Right renal cortex interstitium (tissue), 3 donors: Measurements from ENCODE around the gene RNF215. TPM values are rescaled to one million over a fixed set of nuclear protein-coding genes. Genes with fewer than 3 reads are reported as not detected.
A peak's percentile ranks its signal among the peaks of the same experiment; 100 is the strongest.
"Not testable (repeated sequence)": the region's sequence is repeated elsewhere in the genome, so short reads cannot be mapped to it uniquely, and the experiment has no call there.

Source experiments
- DNase-seq, 3 donors: peaks; one replicate each; pipeline ENCODE4 v3.0.0-alpha.2; 2013; ENCODE audit warnings: low read depth in 3 of 3, low spot score in 2 of 3
- polyA plus RNA-seq, 3 donors: library from polyadenylated mRNA; unstranded; fragments of 120-200 nt; gene quantifications; one replicate each; pipeline ENCODE4 v1.2.1, GENCODE V29; 2013; ENCODE audit not compliant: insufficient read length in 3 of 3

Gene RNF215
- polyA plus RNA-seq, 3 donors = 17.2 to 20.5 (median 19.1) TPM

GRCh38 chr22:30365891-30366290 is 21.3 kb downstream of the RNF215 start:
- DNase-seq = no peak

GRCh38 chr22:30362651-30363281 is 24.4 kb downstream of the RNF215 start:
- no peak for DNase-seq

DNA sequence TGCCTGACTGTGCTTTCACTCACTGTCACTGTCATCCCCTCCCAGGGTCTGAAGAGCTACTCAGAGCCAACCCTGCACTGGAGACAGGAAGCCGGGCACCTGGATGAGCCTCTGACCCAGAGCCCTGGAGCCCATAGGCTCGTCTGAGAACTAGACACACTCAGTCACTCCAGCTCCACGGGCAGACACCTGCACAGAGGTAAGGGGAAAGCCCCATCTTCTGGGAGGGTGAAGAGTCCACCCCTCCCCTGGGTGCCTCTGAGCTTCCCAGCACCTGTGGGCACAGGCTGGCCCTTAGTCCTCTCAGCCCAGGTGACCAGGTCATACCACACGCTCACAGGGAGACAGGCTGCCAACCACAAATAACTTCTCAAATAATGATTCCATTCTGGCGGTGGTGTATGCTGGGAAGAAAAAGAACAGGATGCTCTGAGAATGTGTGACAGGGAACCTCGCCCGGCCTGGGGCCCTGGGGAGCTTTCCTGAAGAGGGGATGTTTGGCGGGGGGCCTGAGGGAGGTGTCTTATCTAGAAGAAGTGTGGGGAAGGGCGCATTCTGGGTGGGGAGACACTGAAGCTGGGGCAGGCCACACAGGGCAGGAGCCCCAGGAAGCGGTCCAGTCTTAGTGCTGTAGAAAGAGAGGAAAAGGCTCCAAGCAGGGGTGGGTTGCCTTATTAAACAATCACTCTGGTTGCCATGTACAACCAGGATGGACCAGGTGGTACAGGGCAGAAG is 25.1 kb downstream of the RNF215 start:
- DNase-seq = no peak

GRCh38 chr22:30358541-30358940 is 28.7 kb downstream of the RNF215 start:
- DNase-seq = no peak

DNA sequence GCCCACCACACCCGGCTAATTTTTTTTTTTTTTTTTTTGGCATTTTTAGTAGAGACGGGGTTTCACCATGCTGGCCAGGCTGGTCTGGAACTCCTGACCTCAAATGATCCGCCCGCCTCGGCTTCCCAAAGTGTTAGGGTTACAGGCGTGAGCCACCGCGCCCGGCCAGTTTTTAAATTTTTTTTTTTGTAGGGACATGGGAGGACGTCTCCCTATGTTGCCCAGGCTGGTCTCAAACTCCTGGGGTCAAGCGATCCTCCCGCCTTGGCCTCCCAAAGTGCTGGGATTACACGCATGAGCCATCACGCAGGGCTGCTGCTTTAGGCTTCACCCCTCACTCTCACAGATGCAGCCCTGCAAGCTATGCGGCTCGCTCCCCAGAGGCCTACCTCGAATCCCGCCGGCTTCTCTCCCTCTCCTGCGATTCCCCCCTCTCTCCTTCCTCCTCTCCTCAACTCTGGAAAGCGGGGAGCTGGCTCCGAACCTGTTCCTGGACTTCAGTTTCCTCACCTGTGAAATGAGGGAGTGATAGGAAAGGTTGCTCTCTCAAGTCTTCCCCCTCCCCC is 29.5 kb downstream of the RNF215 start:
- DNase-seq = no peak

DNA sequence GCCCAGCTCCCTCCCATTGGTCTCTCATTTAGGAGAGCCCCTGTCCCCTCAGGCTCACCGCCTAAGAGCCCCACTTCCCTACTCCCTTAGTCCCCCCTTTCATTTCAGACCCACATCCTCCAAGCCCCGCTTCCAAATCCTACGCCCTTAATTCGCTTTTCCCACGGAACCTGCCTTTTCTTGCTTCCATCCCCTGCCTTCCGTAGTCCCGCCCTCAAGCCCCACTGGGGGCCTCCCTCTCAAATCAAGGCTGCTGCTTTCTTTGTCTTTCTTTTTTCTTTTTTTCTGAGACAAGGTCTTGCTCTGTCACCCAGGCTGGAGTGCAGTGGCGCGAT is 30.0 kb downstream of the RNF215 start:
- peak in 1 of 3 donors; percentile 29 for DNase-seq

DNA sequence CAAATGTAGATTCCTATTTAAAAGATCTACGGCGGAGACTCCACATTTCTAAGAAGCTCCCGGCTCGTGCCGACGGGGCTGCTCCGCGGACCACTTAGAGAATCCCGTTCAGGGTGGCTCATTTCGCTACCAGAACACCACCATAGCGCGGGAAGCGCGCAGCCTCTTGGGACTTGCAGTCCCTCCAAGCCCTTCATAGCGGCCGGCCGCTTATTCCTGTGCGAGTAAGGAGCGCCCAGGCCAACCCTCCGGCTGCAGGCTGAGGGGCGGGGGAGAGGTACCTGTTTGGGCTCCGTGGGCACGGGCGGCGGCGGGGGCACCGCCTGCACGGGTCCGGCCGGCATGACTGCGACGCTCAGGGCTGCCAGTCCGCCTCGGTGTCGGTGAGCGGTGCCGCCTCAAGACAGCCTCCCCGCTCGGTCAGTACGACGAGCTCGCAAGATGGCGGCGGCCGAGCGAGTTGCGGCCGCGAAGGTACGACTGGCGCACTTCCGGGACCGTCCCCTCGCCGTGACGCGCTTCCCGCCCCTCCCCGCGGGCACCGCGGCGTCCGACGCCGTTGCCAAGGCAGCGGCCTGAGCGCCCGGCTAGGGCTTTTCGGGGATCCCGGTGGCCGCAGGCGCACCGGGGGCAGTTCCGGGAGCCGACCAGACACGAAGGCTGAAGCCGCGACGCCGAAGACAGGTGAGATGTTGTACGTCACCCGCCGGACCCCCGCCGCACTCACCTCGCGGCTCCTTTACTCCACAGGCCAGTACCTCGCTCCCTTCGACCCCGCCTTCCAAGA is 30.6 kb downstream of the RNF215 start, which contains the start of the genes CCDC157 and SF3A1:
CCDC157 (plus strand) TSS at position 559 of the 787 bp plus-strand sequence. CDS start 8,994 bp downstream, outside the sequence.
SF3A1 (minus strand) TSS at position 446 of the 787 bp plus-strand sequence; CDS start at position 344, 102 bp downstream.
- DNase-seq = peak; percentile 80 to 83 (median 83)

DNA sequence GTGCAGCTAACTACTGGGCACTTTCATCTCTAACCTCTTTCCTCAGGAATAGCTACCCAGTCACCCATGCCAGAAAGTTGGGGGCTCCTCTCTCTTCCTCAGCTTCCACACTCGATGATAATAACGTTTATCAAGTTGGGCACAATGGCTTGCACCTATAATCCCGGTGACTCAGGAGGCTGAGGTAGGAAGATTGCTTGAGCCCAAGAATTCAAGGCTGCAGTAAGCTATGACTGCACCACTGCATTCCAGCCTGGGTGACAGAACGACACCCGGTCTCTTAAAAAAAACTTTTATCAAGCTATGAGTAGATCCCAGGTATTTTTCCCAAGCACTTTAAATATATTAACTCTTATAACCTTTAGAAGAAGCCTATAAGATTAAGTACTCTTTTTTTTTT is 32.6 kb downstream of the RNF215 start:
- no peak for DNase-seq

DNA sequence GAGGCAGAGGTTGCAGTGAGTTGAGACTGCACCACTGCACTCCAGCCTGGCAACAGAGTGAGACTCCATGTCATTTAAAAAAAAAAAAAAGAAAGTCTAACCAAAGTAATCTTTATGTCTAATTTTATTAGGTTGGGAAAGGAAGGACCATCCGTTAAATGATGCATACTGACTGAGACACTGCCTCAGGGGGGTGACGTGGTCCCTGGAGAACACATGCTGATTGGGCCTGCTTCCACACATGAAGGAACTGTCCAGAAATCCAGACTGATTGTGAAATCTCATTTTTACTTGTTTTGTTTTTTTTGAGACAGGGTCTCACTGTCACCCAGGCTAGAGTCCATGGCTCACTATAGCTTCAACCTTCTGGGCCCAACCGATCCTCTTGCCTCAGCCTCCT is 36.0 kb downstream of the RNF215 start:
- DNase-seq = no peak

GRCh38 chr22:30348809-30349208 is 38.4 kb downstream of the RNF215 start:
- DNase-seq = no peak

DNA sequence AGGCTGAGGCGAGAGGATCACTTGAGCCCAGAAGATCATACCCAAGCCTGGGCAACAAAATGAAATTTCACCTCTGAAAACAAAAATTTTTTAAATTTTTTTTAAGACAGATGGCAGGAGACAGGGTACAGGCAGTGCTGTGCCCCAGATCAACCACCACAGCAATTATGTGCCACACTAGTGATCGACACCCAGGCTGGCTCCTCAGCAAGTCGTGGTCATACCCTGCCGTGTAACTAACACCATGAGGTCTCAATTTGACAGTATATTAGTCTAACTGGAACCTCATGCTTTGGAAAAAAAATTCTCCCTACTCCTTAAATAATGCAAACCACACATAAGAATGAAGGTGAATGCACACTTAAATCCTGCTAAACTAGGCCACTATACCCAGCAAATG is 38.8 kb downstream of the RNF215 start:
- no peak for DNase-seq

GRCh38 chr22:30347255-30347892 is 39.8 kb downstream of the RNF215 start:
- no peak for DNase-seq

- DNase-seq = no peak
Observed at GRCh38 chr22:30344447-30345200, 42.6 kb downstream of the RNF215 start.

DNA sequence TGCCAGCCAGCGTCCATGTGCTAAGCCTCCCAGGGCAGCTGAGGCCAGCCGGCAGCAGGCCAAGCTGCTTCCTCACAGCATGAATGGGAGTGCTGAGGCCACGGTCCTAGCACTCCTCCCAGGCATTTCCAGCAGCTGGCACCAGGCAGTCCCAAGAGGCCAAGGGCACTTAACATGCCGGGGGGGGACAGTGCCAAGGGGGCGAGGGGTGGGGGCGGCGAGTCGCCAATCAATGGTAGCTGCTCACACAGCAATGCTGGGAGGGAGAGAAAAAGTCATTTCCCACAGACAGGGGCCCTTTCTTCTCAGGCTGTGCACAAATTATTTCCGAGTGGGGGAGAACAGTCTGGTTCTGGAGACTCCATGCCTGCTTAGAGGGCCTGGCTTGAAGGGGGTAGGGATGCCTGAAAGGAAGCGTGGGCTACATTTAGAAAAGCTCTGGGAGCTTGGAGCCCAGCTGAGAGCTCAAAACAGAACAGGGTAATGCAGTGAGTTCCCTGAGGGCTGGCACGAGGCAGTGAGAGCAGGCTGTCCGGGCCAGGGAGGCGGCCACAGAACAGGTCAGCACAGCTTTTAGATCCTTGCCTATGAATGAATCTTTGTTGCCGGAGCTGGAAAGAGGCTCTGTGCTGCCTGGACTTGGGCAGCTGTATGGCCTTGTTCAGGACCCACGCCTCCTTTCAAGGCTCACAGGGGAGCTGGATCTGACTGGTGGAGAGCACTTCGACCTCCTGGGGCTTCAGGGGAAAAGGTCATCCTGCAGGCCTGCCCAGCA is 46.1 kb downstream of the RNF215 start:
- DNase-seq = no peak

DNA sequence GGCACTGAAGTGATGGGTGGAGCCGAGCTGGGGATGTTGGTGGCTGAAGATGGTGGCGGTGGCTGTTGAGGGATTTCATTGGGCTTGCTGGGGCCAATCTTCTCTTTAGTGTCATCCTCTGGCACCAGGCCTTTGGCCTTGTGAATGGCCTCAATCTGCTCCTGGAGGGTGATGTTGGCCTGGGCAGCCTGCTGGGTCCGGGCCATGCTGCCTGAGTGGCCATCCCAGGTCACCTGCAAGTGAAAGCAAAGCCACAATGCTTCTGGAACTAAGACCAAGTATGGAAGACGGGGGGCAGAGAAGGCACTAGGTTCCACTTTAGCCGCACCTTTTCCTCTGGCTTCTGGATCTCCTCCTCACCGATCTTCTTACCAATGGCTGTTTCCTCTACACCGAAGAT is 48.4 kb downstream of the RNF215 start:
- DNase-seq = no peak

- DNase-seq = not testable (repeated sequence)
Observed at GRCh38 chr22:30338341-30338740, 48.9 kb downstream of the RNF215 start.

DNA sequence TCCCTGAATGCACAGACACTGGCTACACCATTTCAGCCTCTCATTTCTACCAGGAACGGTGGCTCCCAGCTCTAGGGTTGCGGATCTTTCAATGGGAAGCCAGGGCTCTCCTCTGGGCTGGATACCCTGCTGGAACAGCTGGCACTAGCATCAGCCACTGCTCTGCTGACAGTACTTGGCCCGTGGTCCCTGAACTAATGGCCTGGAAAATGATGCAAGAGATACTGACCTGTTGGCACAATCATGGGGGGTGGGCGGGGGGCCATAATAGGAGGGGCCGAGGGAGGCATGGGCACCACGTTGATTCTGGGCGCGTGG is 49.8 kb downstream of the RNF215 start:
- no peak for DNase-seq

DNA sequence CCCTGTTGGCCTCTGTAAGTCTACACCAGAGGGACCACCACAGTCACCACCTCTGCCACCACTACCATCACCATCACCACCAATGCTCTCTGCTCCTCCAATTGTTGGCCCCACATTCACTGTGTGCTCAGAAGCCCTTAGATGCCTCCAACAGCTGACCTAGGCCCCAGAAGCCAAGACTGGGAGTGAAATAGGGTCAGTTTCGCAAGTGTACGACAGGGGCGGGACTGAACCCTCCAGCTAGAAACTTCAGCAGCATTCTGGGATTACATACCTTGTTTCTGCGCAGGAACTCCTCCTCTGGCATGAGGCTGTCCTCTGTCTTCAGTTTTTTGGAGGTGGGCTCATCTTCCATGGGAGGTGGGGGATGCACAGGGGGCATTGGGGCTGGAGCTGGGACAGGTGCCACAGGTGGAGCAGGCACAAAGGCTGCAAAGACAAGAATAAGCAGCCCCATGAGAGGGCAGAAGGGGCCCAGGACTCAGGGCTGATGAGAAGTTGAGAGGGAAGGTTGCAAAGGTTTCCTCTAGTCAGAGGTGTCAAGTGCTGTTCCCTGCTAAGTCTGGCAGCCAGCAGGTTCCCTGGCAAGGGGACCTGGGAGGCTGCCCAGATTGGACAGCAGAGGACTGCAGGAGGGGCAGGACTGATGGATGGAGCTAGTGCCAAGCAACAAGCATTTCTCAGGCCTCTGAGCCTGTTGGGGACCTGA is 50.3 kb downstream of the RNF215 start:
- no peak for DNase-seq

DNA sequence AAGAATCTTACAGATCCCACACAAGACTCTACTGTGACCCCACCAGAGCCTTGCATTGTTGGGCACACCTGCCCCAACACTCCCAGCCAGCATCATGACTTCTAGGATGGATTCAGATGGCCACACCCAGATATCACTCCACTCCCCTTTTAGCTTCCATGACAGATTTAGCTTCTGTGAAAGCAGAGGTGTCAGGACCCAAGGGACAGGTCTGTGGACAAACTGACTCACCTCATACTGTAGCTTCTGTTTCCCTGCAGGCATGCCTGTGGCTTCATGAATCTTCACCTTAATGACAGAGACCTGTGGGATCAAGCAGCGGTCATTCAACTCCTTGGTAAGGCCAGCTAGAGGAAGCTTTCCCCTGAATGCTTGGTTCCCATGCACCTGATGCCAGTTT is 52.0 kb downstream of the RNF215 start:
- no peak for DNase-seq
